ENCODE measurements around the gene ERVFRD-1.

ERVFRD-1 gene

DNA sequence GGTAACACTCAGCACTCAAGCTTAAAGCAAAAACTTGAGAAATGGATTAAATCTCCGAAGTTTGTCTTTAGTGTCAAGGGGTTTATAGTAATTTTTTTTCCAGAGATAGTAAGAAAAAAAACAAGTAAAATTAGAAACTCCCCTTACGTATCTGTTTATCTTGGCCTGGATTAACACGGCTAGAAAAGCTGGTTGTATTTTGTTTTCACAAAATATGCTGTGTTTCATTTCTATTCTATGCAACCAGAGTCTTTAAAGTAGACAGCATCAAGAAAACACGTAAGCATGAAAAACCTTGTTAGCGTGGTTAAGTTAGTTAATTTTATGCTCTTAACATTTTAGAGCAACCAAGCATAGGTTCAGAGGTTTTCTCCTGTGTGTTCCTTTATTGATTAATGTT, 21.8 kb upstream of the ERVFRD-1 start:
- Histone ChIP-seq H3K27me3 (ENCODE audit: insufficient read depth, low read length) (no peaks in the 10 kb centered on the region), H3K9me2 (ENCODE audit: low read depth, low read length) (no peaks in the 10 kb centered on the region), H3K9ac (ENCODE audit: low read length) (no peak overlapping the region), H3F3A (ENCODE audit: insufficient read depth, low read length) (no peaks in the 10 kb centered on the region), H3K9me3 (ENCODE audit: low read length) (0 out of 2 replicates have a peak, but pooled peaks cover 3% of the 10 kb centered on the region), H3K79me2 (ENCODE audit: insufficient read depth, low read length) (no peaks in the 10 kb centered on the region), H2AFZ (ENCODE audit: low read length) (no peak overlapping the region), H3K4me2 (ENCODE audit: low read length) (no peak overlapping the region), H3K36me3 (ENCODE audit: insufficient read depth, low read length) (peaks cover 17% of the 10 kb centered on the region), H4K20me1 (ENCODE audit: insufficient read depth, low read length) (no peaks in the 10 kb centered on the region), H3K4me3 (ENCODE audit: low read depth, low read length, poor library complexity, severe bottlenecking) (no peak overlapping the region), H3K4me1 (ENCODE audit: insufficient read depth, low read length, severe bottlenecking) (no peaks in the 10 kb centered on the region), H3K27ac (ENCODE audit: low read depth, low read length, poor library complexity, severe bottlenecking) (no peak overlapping the region)
- TF ChIP-seq EZH2 (IDR thresholded peaks at IDR 0.05; ENCODE audit: borderline replicate concordance, low read length), result no peak
- TF ChIP-seq, protein P1, sequence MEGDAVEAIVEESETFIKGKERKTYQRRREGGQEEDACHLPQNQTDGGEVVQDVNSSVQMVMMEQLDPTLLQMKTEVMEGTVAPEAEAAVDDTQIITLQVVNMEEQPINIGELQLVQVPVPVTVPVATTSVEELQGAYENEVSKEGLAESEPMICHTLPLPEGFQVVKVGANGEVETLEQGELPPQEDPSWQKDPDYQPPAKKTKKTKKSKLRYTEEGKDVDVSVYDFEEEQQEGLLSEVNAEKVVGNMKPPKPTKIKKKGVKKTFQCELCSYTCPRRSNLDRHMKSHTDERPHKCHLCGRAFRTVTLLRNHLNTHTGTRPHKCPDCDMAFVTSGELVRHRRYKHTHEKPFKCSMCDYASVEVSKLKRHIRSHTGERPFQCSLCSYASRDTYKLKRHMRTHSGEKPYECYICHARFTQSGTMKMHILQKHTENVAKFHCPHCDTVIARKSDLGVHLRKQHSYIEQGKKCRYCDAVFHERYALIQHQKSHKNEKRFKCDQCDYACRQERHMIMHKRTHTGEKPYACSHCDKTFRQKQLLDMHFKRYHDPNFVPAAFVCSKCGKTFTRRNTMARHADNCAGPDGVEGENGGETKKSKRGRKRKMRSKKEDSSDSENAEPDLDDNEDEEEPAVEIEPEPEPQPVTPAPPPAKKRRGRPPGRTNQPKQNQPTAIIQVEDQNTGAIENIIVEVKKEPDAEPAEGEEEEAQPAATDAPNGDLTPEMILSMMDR (IDR thresholded peaks at IDR 0.05; ENCODE audit: low read length), result no peak

GRCh38 chr6:11132194-11132888, 20.8 kb upstream of the ERVFRD-1 start:
- TF ChIP-seq EZH2 (IDR thresholded peaks at IDR 0.05; ENCODE audit: borderline replicate concordance, low read length), result no peak
- TF ChIP-seq, protein P1 (IDR thresholded peaks at IDR 0.05; ENCODE audit: low read length), result no peak
- Histone ChIP-seq H3K4me2 (ENCODE audit: low read length) (no peak overlapping the region), H3K9me3 (ENCODE audit: low read length) (0 out of 2 replicates have a peak, but pooled peaks cover 3% of the 10 kb centered on the region), H3K9me2 (ENCODE audit: low read depth, low read length) (no peaks in the 10 kb centered on the region), H3K79me2 (ENCODE audit: insufficient read depth, low read length) (no peaks in the 10 kb centered on the region), H3K27me3 (ENCODE audit: insufficient read depth, low read length) (no peaks in the 10 kb centered on the region), H2AFZ (ENCODE audit: low read length) (no peak overlapping the region), H3K4me1 (ENCODE audit: insufficient read depth, low read length, severe bottlenecking) (no peaks in the 10 kb centered on the region), H4K20me1 (ENCODE audit: insufficient read depth, low read length) (no peaks in the 10 kb centered on the region), H3K36me3 (ENCODE audit: insufficient read depth, low read length) (peaks cover 17% of the 10 kb centered on the region), H3F3A (ENCODE audit: insufficient read depth, low read length) (no peaks in the 10 kb centered on the region), H3K9ac (ENCODE audit: low read length) (no peak overlapping the region), H3K4me3 (ENCODE audit: low read depth, low read length, poor library complexity, severe bottlenecking) (no peak overlapping the region), H3K27ac (ENCODE audit: low read depth, low read length, poor library complexity, severe bottlenecking) (no peak overlapping the region)

DNA sequence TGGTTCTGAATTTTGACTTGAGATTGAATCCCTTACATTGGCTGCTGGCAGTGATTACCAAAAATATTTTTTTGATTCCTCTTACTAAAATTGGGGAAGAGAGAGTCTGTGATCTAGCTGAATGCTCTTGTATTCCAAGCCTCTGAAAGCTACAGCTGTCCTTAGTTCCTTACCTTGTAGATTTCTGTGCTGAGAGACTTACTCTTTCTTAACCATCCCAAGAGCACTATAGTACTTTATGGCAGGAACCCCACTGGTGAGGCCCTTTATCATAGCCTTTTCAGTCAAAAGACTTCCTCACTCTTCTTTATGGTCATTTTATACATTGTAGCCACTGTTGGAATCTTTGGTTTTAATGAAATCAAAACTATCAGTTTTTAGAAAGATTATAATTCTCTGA, 19.1 kb upstream of the ERVFRD-1 start:
- no peak for TF ChIP-seq EZH2 (IDR thresholded peaks at IDR 0.05; ENCODE audit: borderline replicate concordance, low read length)
- TF ChIP-seq, protein P1 (IDR thresholded peaks at IDR 0.05; ENCODE audit: low read length), result no peak
- Histone ChIP-seq H3K9ac (ENCODE audit: low read length) (no peak overlapping the region), H3K9me3 (ENCODE audit: low read length) (0 out of 2 replicates have a peak, but pooled peaks cover 3% of the 10 kb centered on the region), H2AFZ (ENCODE audit: low read length) (no peak overlapping the region), H3K4me3 (ENCODE audit: low read depth, low read length, poor library complexity, severe bottlenecking) (no peak overlapping the region), H3K27ac (ENCODE audit: low read depth, low read length, poor library complexity, severe bottlenecking) (no peak overlapping the region), H3K4me1 (ENCODE audit: insufficient read depth, low read length, severe bottlenecking) (no peaks in the 10 kb centered on the region), H3F3A (ENCODE audit: insufficient read depth, low read length) (no peaks in the 10 kb centered on the region), H3K27me3 (ENCODE audit: insufficient read depth, low read length) (no peaks in the 10 kb centered on the region), H3K79me2 (ENCODE audit: insufficient read depth, low read length) (no peaks in the 10 kb centered on the region), H3K36me3 (ENCODE audit: insufficient read depth, low read length) (peaks cover 12% of the 10 kb centered on the region), H3K4me2 (ENCODE audit: low read length) (no peak overlapping the region), H3K9me2 (ENCODE audit: low read depth, low read length) (no peaks in the 10 kb centered on the region), H4K20me1 (ENCODE audit: insufficient read depth, low read length) (no peaks in the 10 kb centered on the region)

Data from OCI-LY1 (cell line).